ENCODE measurements around the gene CCDC178. TPM values are rescaled to one million over a fixed set of nuclear protein-coding genes. Genes with fewer than 3 reads are reported as not detected.

The CCDC178 gene
- total RNA-seq, 1 experiment from 2014 or later, result not detected

DNA sequence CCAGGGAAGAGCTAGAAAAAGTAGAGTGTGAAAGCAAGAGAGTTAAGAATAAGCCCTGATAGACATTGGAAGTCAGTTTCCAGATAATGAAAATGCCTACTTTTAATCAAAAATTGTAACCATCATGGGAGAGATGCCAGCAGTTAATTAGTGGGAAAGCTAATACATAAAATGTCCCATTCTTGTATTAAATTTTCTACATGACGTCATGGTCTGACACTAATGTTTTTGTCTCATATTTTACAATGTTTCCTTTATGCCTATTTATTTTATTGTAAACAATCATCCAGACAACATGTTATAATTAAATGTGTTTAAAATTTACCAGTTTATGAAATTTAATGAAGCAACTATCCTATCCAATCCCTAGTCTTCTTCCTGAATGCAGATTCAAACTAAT lies 26.3 kb upstream of the CCDC178 start:
- no peak for DNase-seq
- intact Hi-C loops (cut with micrococcal nuclease; ENCODE audit: unreplicated experiment), result no loop called here
- Histone ChIP-seq H2AFZ (no peak overlapping the region), H3F3A (ENCODE audit: insufficient read depth, low read depth) (no peaks in the 10 kb centered on the region), H3K27ac (no peak overlapping the region), H3K4me1 (replicated peaks; ENCODE audit: insufficient read depth) (no peaks in the 10 kb centered on the region), H3K79me2 (ENCODE audit: low read depth) (no peaks in the 10 kb centered on the region), H3K9me2 (ENCODE audit: insufficient read depth) (no peaks in the 10 kb centered on the region), H3K27me3 (ENCODE audit: insufficient read depth, low read depth) (no peaks in the 10 kb centered on the region), H3K36me3 (ENCODE audit: low read depth) (no peaks in the 10 kb centered on the region), H3K4me3 (no peak overlapping the region), H3K4me2 (no peak overlapping the region), H3K9me3 (ENCODE audit: insufficient read depth, low read depth) (no peaks in the 10 kb centered on the region), H4K20me1 (ENCODE audit: insufficient read depth) (no peaks in the 10 kb centered on the region)
- no TSS peak for BruUV-seq (replicated peaks)
- ChIA-PET CTCF (no interaction called here), POLR2A (ENCODE audit: unreplicated experiment) (no interaction called here)
- TF ChIP-seq, protein P1, sequence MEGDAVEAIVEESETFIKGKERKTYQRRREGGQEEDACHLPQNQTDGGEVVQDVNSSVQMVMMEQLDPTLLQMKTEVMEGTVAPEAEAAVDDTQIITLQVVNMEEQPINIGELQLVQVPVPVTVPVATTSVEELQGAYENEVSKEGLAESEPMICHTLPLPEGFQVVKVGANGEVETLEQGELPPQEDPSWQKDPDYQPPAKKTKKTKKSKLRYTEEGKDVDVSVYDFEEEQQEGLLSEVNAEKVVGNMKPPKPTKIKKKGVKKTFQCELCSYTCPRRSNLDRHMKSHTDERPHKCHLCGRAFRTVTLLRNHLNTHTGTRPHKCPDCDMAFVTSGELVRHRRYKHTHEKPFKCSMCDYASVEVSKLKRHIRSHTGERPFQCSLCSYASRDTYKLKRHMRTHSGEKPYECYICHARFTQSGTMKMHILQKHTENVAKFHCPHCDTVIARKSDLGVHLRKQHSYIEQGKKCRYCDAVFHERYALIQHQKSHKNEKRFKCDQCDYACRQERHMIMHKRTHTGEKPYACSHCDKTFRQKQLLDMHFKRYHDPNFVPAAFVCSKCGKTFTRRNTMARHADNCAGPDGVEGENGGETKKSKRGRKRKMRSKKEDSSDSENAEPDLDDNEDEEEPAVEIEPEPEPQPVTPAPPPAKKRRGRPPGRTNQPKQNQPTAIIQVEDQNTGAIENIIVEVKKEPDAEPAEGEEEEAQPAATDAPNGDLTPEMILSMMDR (conservative IDR thresholded peaks at IDR 0.05), result no peak
- no peak for TF ChIP-seq EZH2 (IDR thresholded peaks at IDR 0.05; ENCODE audit: low read depth)

DNA sequence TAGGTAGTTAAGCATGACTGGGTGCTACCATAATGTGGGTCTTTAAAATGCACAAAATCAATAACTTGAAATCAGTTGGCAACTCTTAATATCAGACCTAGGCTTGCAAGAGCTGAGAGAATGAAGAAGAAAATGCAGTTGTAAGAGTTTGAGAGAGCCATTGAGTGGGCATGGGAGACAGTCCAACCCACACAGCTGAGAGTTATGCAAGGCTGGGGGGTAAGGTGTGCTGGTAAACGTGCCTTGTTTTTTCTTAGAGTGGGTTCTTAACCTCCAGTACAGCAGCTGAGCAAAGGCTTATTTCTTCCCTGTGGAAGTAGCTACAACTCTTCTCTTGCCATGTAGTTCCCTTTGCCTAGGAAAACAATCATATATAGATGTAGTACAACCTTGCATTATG lies 20.2 kb upstream of the CCDC178 start:
- no peaks in the 10 kb centered on the region for H3F3A ChIP-seq (ENCODE audit: insufficient read depth, low read depth)
- H3K79me2 ChIP-seq (ENCODE audit: low read depth), result no peaks in the 10 kb centered on the region
- H2AFZ ChIP-seq, result no peak overlapping the region
- no peak overlapping the region for H3K27ac ChIP-seq
- no peaks in the 10 kb centered on the region for H3K9me3 ChIP-seq (ENCODE audit: insufficient read depth, low read depth)
- POLR2A ChIA-PET (ENCODE audit: unreplicated experiment), result no interaction called here
- intact Hi-C loops (cut with micrococcal nuclease; ENCODE audit: unreplicated experiment), result no loop called here
- no TSS peak for BruUV-seq (replicated peaks)
- H3K4me3 ChIP-seq, result no peak overlapping the region
- H3K27me3 ChIP-seq (ENCODE audit: insufficient read depth, low read depth), result no peaks in the 10 kb centered on the region
- no peaks in the 10 kb centered on the region for H4K20me1 ChIP-seq (ENCODE audit: insufficient read depth)
- no peaks in the 10 kb centered on the region for H3K4me1 ChIP-seq (replicated peaks; ENCODE audit: insufficient read depth)
- H3K4me2 ChIP-seq, result no peak overlapping the region
- TF ChIP-seq, protein P1 (conservative IDR thresholded peaks at IDR 0.05), result no peak
- no peak for TF ChIP-seq EZH2 (IDR thresholded peaks at IDR 0.05; ENCODE audit: low read depth)
- no peaks in the 10 kb centered on the region for H3K9me2 ChIP-seq (ENCODE audit: insufficient read depth)
- DNase-seq, result no peak
- CTCF ChIA-PET, result no interaction called here
- no peaks in the 10 kb centered on the region for H3K36me3 ChIP-seq (ENCODE audit: low read depth)

DNA sequence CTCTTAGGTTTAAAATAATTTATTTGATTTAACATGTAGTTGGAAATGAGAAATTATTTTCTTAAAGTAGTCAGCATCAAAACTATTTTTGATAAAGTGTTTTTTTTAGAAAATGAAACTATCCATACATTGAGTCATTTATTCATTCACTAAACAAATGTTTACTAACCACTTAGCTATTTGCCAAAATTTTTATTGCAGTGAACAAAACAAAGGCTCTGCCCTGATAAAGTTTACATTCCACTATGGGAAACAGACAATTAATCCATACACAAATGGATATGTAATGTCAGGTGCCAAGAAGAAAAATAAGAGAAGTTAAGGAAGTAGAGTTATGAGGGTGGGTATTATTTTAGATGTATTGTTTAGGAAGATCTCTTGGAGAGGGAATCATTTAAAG lies 19.1 kb upstream of the CCDC178 start:
- no peaks in the 10 kb centered on the region for H3K9me2 ChIP-seq (ENCODE audit: insufficient read depth)
- no peak overlapping the region for H2AFZ ChIP-seq
- no peak overlapping the region for H3K4me3 ChIP-seq
- CTCF ChIA-PET, result no interaction called here
- no TSS peak for BruUV-seq (replicated peaks)
- no peaks in the 10 kb centered on the region for H3K4me1 ChIP-seq (replicated peaks; ENCODE audit: insufficient read depth)
- POLR2A ChIA-PET (ENCODE audit: unreplicated experiment), result no interaction called here
- no peaks in the 10 kb centered on the region for H3F3A ChIP-seq (ENCODE audit: insufficient read depth, low read depth)
- no peaks in the 10 kb centered on the region for H3K9me3 ChIP-seq (ENCODE audit: insufficient read depth, low read depth)
- no peak overlapping the region for H3K27ac ChIP-seq
- H3K27me3 ChIP-seq (ENCODE audit: insufficient read depth, low read depth), result no peaks in the 10 kb centered on the region
- H3K36me3 ChIP-seq (ENCODE audit: low read depth), result no peaks in the 10 kb centered on the region
- no peak for DNase-seq
- TF ChIP-seq, protein P1 (conservative IDR thresholded peaks at IDR 0.05), result no peak
- no peak for TF ChIP-seq EZH2 (IDR thresholded peaks at IDR 0.05; ENCODE audit: low read depth)
- no peak overlapping the region for H3K4me2 ChIP-seq
- H3K79me2 ChIP-seq (ENCODE audit: low read depth), result no peaks in the 10 kb centered on the region
- intact Hi-C loops (cut with micrococcal nuclease; ENCODE audit: unreplicated experiment), result no loop called here
- H4K20me1 ChIP-seq (ENCODE audit: insufficient read depth), result no peaks in the 10 kb centered on the region

All from PC-9 (cell line).